Urothelium cell line (cell line): ENCODE results near the gene OR2L5.

ENCODE experiments used
- DNase-seq: peaks from one replicate; pipeline ENCODE4 v3.0.0; 2011; ENCODE audit warnings: low spot score, mixed read lengths
- FAIRE-seq: peaks from 2 replicates; lab custom pipeline; 2011; peaks lifted over from hg19 to GRCh38; lab: Jason Lieb, UNC

OR2L5 gene

GRCh38 chr1:248013229-248013710, at the start of gene OR2L5:
TSS of gene OR2L5 (plus strand) at chr1:248013660. CDS start at chr1:248021948, 8,288 bp downstream.
- FAIRE-seq (no peak), DNase-seq (no peak)

- FAIRE-seq = no peak
- DNase-seq = no peak
Measured at GRCh38 chr1:247964933-247965332, 48.5 kb upstream of the OR2L5 start, which contains the start of gene OR2AK2. TSS of gene OR2AK2 (plus strand) at chr1:247965233. CDS start at chr1:247965377, 144 bp downstream.

GRCh38 chr1:247966532-247967204, 46.8 kb upstream of the OR2L5 start:
- DNase-seq (no peak), FAIRE-seq (no peak)

- DNase-seq (no peak), FAIRE-seq (no peak)
Measured at GRCh38 chr1:247992986-247993385, 20.5 kb upstream of the OR2L5 start.

GRCh38 chr1:247998811-247999210, 14.6 kb upstream of the OR2L5 start:
- FAIRE-seq (no peak), DNase-seq (no peak)

GRCh38 chr1:248000169-248000568, 13.3 kb upstream of the OR2L5 start:
- DNase-seq = no peak
- no peak for FAIRE-seq

GRCh38 chr1:248007778-248008177, 5.7 kb upstream of the OR2L5 start:
- DNase-seq (no peak), FAIRE-seq (no peak)

GRCh38 chr1:248009681-248010080, 3.8 kb upstream of the OR2L5 start:
- FAIRE-seq = no peak
- no peak for DNase-seq

- FAIRE-seq (no peak), DNase-seq (no peak)
Measured at GRCh38 chr1:248015803-248016202, 2.3 kb downstream of the OR2L5 start.

GRCh38 chr1:248029770-248030169, 16.3 kb downstream of the OR2L5 start, which contains the start of gene OR2L2:
TSS of gene OR2L2 (plus strand) at chr1:248030070. CDS start at chr1:248038268, 8,198 bp downstream.
- DNase-seq (no peak), FAIRE-seq (no peak)

- DNase-seq (no peak), FAIRE-seq (no peak)
Measured at GRCh38 chr1:248045209-248045608, 31.7 kb downstream of the OR2L5 start.

GRCh38 chr1:248046536-248046935, 33.1 kb downstream of the OR2L5 start, which contains the start of gene OR2L3:
TSS of gene OR2L3 (plus strand) at chr1:248046836. CDS start at chr1:248060682, 13,846 bp downstream.
- FAIRE-seq = no peak
- no peak for DNase-seq

- DNase-seq (no peak), FAIRE-seq (no peak)
Measured at GRCh38 chr1:248047008-248047407, 33.5 kb downstream of the OR2L5 start.

- DNase-seq (no peak), FAIRE-seq (no peak)
Measured at GRCh38 chr1:248054671-248055070, 41.2 kb downstream of the OR2L5 start.

GRCh38 chr1:248055261-248055660, 41.8 kb downstream of the OR2L5 start:
- FAIRE-seq (no peak), DNase-seq (no peak)

GRCh38 chr1:248065071-248065470, 51.6 kb downstream of the OR2L5 start:
- no peak for FAIRE-seq
- no peak for DNase-seq

- peak; percentile 2 for DNase-seq
- no peak for FAIRE-seq
Measured at GRCh38 chr1:248065604-248066003, 52.1 kb downstream of the OR2L5 start.
